ENCODE data around the gene FAM229A. TPM values are rescaled to one million over a fixed set of nuclear protein-coding genes. Genes with fewer than 3 reads are reported as not detected.

The FAM229A gene
- total RNA-seq, 1 experiment from 2014 or later, result 13.4 TPM

DNA sequence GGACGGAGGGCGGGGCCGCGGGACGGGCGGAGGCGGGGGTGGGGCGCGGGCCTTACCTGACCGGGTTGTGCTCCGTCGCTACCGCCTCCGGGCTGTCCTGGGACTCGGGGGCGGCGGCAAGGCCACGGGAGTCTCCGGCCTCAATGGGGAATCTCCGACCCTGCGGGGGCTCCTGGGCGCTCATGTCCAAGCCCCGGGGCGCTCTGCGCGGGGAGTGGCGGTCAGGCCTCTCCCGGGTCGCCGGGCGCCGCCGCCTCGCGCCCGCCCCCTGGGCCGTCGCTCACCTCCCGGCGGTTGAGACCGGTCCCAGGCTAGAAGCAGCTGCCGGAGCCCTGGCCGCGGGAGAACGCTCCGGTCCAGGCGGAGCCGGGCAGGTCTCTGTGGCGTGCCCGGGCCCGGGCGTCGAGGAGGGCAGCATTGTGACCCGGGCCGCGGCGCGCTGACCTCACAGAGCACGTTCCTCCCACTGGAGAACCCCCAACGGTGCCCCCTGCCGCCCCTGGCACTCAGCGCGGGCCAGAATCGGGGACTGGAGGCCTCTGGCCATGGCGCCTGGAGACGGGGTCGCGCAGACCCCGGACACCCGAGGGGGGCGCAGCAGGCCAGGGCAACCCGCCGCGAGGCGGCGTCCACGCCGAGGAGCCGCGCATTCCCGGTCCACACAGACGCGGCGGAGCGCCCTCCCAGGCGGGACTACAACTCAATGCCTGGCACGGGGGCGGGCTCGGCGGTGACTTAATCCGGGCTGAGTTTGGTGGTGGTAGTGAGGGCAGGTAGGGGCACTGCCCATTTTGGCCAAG is 411 bp downstream of the FAM229A start:
- Mint-ChIP-seq H3K9me3 (ENCODE audit: unreplicated experiment) (no peaks in the 10 kb centered on the region), H3K4me1 (ENCODE audit: insufficient read depth, unreplicated experiment) (no peaks in the 10 kb centered on the region), H3K27me3 (ENCODE audit: insufficient read depth, unreplicated experiment) (no peaks in the 10 kb centered on the region), H3K4me3 (ENCODE audit: unreplicated experiment) (no peak overlapping the region), H3K27ac (ENCODE audit: low read depth, unreplicated experiment) (no peak overlapping the region), H3K36me3 (ENCODE audit: insufficient read depth, unreplicated experiment) (peaks cover 47% of the 10 kb centered on the region)
- POLR2A ChIA-PET, result no interaction called here
- no TSS peak for BruUV-seq (replicated peaks)
- DNase-seq (ENCODE audit: unreplicated experiment), result no peak
- TF ChIP-seq, protein P1, sequence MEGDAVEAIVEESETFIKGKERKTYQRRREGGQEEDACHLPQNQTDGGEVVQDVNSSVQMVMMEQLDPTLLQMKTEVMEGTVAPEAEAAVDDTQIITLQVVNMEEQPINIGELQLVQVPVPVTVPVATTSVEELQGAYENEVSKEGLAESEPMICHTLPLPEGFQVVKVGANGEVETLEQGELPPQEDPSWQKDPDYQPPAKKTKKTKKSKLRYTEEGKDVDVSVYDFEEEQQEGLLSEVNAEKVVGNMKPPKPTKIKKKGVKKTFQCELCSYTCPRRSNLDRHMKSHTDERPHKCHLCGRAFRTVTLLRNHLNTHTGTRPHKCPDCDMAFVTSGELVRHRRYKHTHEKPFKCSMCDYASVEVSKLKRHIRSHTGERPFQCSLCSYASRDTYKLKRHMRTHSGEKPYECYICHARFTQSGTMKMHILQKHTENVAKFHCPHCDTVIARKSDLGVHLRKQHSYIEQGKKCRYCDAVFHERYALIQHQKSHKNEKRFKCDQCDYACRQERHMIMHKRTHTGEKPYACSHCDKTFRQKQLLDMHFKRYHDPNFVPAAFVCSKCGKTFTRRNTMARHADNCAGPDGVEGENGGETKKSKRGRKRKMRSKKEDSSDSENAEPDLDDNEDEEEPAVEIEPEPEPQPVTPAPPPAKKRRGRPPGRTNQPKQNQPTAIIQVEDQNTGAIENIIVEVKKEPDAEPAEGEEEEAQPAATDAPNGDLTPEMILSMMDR (IDR thresholded peaks at IDR 0.05; ENCODE audit: unreplicated experiment), result no peak
- CTCF ChIA-PET, result no interaction called here
- intact Hi-C loops (cut with micrococcal nuclease), result no loop called here

DNA sequence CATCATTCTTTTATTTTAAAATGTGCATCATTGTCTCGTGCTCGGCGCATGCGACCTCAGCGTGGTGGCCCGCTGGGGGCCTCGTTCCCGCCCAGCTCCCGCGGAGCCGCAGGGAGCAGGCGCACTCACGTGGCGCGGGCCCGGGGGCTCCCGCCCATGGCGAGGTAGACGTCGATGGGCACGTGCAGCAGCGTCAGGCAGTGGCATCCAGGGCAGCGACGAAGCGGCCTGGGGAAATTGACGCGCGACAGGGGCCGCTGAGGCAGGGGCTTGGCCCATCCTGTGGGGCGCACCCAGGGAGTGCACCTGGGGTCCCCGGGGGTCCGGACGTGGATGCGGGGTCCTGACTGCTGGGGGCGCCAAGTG is 994 bp downstream of the FAM229A start:
- no peaks in the 10 kb centered on the region for H3K4me1 Mint-ChIP-seq (ENCODE audit: insufficient read depth, unreplicated experiment)
- H3K9me3 Mint-ChIP-seq (ENCODE audit: unreplicated experiment), result no peaks in the 10 kb centered on the region
- TF ChIP-seq, protein P1 (IDR thresholded peaks at IDR 0.05; ENCODE audit: unreplicated experiment), result no peak
- peaks cover 50% of the 10 kb centered on the region for H3K36me3 Mint-ChIP-seq (ENCODE audit: insufficient read depth, unreplicated experiment)
- no peak for DNase-seq (ENCODE audit: unreplicated experiment)
- no TSS peak for BruUV-seq (replicated peaks)
- no peaks in the 10 kb centered on the region for H3K27me3 Mint-ChIP-seq (ENCODE audit: insufficient read depth, unreplicated experiment)
- ChIA-PET CTCF (no interaction called here), POLR2A (interaction anchor here (1.5 kb wide), 1 partner anchor 9 kb away, joined by 5 read pairs; no protein-coding TSS in a partner anchor)
- intact Hi-C loops (cut with micrococcal nuclease), result no loop called here
- H3K27ac Mint-ChIP-seq (ENCODE audit: low read depth, unreplicated experiment), result no peak overlapping the region
- H3K4me3 Mint-ChIP-seq (ENCODE audit: unreplicated experiment), result no peak overlapping the region

DNA sequence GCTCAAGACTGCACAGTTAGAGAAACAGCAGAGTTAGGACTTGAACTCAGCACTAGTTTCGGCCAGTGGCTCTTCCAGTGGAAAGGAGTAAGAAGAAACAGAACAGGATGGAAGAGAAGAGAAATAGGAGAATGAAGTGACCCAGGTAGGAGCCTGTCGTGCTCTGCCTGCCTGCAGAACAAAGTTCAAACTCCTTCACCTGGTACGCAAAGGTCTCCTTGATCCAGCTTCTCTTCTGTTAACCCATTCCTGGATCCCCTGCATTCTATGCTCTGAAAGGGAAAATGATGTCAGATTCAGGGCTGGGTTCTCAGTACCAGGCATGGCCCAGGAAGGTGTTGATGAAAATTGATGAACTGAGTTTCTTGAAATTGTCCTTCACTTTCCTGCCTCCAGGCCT is 3.9 kb downstream of the FAM229A start:
- H3K4me1 Mint-ChIP-seq (ENCODE audit: insufficient read depth, unreplicated experiment), result peaks cover 6% of the 10 kb centered on the region
- H3K4me3 Mint-ChIP-seq (ENCODE audit: unreplicated experiment), result no peak overlapping the region
- BruUV-seq (replicated peaks), result TSS peak; percentile 17
- no peak for DNase-seq (ENCODE audit: unreplicated experiment)
- no peaks in the 10 kb centered on the region for H3K27me3 Mint-ChIP-seq (ENCODE audit: insufficient read depth, unreplicated experiment)
- H3K36me3 Mint-ChIP-seq (ENCODE audit: insufficient read depth, unreplicated experiment), result peaks cover 38% of the 10 kb centered on the region
- CTCF ChIA-PET, result interaction anchor here (0.7 kb wide), 1 partner anchor 1119 kb away, joined by 3 read pairs; no protein-coding TSS in a partner anchor
- TF ChIP-seq, protein P1 (IDR thresholded peaks at IDR 0.05; ENCODE audit: unreplicated experiment), result no peak
- no peaks in the 10 kb centered on the region for H3K9me3 Mint-ChIP-seq (ENCODE audit: unreplicated experiment)
- H3K27ac Mint-ChIP-seq (ENCODE audit: low read depth, unreplicated experiment), result no peak overlapping the region
- POLR2A ChIA-PET, result interaction anchor here (1.5 to 1.6 kb wide), 2 partner anchors 35 to 143 kb away, joined by 6 to 7 read pairs; partner anchors contain the start of gene BSDC1
- intact Hi-C loops (cut with micrococcal nuclease), result no loop called here

DNA sequence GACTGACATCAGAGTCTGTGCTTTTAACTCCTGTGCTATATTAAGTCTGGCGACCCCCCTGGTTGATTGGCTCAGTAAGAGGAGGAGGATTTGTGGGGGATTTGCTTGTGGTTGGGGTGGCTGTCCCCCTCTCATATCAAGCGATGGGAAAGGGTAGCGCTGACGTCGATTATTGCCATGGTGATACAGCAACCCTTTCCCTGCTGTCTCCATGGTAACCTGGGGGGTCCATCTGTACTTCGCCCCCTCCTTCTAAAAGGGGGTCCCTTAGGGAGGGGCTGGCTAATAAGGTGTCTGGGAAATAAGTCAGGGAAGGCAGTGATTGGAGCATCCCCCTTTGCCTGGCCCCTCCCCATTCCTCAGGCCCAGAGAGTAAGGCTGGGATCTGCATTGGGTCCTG is 4.7 kb downstream of the FAM229A start:
- TF ChIP-seq, protein P1 (IDR thresholded peaks at IDR 0.05; ENCODE audit: unreplicated experiment), result no peak
- intact Hi-C loops (cut with micrococcal nuclease), result no loop called here
- Mint-ChIP-seq H3K36me3 (ENCODE audit: insufficient read depth, unreplicated experiment) (peaks cover 30% of the 10 kb centered on the region), H3K4me3 (ENCODE audit: unreplicated experiment) (no peak overlapping the region), H3K4me1 (ENCODE audit: insufficient read depth, unreplicated experiment) (peaks cover 11% of the 10 kb centered on the region), H3K27me3 (ENCODE audit: insufficient read depth, unreplicated experiment) (no peaks in the 10 kb centered on the region), H3K27ac (ENCODE audit: low read depth, unreplicated experiment) (no peak overlapping the region), H3K9me3 (ENCODE audit: unreplicated experiment) (no peaks in the 10 kb centered on the region)
- POLR2A ChIA-PET, result no interaction called here
- CTCF ChIA-PET, result no interaction called here
- BruUV-seq (replicated peaks), result no TSS peak
- DNase-seq (ENCODE audit: unreplicated experiment), result no peak

Data from MCF 10A (cell line).